Activated naive CD4-positive, alpha-beta T cell treated with anti-CD3 and anti-CD28 coated beads, Interleukin-2, amount 10 ng/mL, durations not matched to agents 7 days and 5 days (primary cell): Measurements from ENCODE around the gene PADI1.

Experiments used
- CTCF ChIA-PET: fragments of 350-600 bp; sonication (Branson Sonifier 250); formaldehyde crosslinking; loops from one replicate; lab custom pipeline; 2021; ENCODE audit warnings: antibody characterized with exemption; lab: Charles Lee
- DNase-seq: peaks from one replicate; pipeline ENCODE4 v3.0.0-alpha.2; 2020
- H3K27ac Mint-ChIP-seq: one replicate; pipeline ENCODE4 v1.8.0; 2021; ENCODE audit warnings: mild to moderate bottlenecking, moderate library complexity, mixed read lengths
- H3K27me3 Mint-ChIP-seq: one replicate; pipeline ENCODE4 v1.8.0; 2021; ENCODE audit warnings: mild to moderate bottlenecking, mixed read lengths
- H3K36me3 Mint-ChIP-seq: one replicate; pipeline ENCODE4 v1.8.0; 2021; ENCODE audit warnings: mixed read lengths
- H3K4me1 Mint-ChIP-seq: one replicate; pipeline ENCODE4 v1.8.0; 2021; ENCODE audit warnings: mixed read lengths
- H3K4me3 Mint-ChIP-seq: one replicate; pipeline ENCODE4 v1.8.0; 2021; ENCODE audit warnings: mild to moderate bottlenecking, moderate library complexity, mixed read lengths
- H3K9me3 Mint-ChIP-seq: one replicate; pipeline ENCODE4 v1.8.0; 2021; ENCODE audit warnings: mixed read lengths

The PADI1 gene

DNA sequence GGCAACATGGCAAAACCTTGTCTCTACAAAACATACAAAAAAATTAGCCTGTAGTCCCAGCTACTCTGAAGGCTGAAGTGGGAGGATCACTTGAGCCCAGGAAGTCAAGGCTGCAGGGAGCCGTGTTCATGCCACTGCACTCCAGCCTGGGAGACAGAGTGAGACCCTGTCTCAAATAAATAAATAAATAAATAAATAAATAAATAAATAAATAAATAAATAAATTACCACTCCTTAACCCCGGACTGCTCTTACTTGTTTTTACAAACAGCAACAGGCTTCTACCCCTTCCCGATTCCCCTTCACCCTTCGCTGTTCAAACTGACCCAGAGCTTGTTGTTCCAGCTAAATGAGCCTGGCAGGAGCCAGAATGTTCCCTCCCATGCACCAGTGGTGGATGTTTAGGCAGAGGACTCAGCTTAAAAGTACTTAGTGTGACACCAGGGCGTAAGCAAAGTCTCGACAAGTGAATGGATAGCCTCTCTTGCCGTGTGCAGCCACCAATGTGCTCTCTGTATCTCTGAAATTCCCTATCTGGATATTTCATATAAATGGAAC, 22.5 kb downstream of the PADI1 start:
- Mint-ChIP-seq H3K4me3 (no peak overlapping the region), H3K4me1 (no peaks in the 10 kb centered on the region), H3K27ac (no peak overlapping the region), H3K27me3 (peaks cover 25% of the 10 kb centered on the region), H3K36me3 (no peaks in the 10 kb centered on the region), H3K9me3 (no peaks in the 10 kb centered on the region)
- DNase-seq = no peak
- CTCF ChIA-PET = interaction anchor here (0.7 kb wide), 1 partner anchor 15 kb away, joined by 3 read pairs; no protein-coding TSS in a partner anchor

DNA sequence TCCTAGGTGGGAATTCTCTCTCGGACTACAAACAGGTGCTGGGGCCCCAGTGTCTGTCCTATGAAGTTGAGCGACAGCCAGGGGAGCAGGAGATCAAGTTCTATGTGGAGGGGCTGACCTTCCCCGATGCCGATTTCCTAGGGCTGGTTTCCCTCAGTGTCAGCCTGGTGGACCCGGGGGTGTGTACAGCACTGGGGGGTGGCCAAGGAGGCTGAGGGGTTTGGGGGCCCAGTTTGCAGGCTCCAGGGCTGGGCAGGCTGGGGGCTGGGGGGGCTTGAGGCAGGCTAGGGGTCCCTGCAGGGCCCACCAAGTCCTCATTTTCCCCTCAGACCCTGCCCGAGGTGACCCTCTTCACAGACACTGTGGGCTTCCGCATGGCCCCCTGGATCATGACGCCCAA, 23.7 kb downstream of the PADI1 start:
- no peak overlapping the region for H3K4me3 Mint-ChIP-seq
- H3K4me1 Mint-ChIP-seq = no peaks in the 10 kb centered on the region
- no peaks in the 10 kb centered on the region for H3K36me3 Mint-ChIP-seq
- H3K27ac Mint-ChIP-seq = no peak overlapping the region
- CTCF ChIA-PET = no interaction called here
- peaks cover 25% of the 10 kb centered on the region for H3K27me3 Mint-ChIP-seq
- DNase-seq = no peak
- no peaks in the 10 kb centered on the region for H3K9me3 Mint-ChIP-seq

DNA sequence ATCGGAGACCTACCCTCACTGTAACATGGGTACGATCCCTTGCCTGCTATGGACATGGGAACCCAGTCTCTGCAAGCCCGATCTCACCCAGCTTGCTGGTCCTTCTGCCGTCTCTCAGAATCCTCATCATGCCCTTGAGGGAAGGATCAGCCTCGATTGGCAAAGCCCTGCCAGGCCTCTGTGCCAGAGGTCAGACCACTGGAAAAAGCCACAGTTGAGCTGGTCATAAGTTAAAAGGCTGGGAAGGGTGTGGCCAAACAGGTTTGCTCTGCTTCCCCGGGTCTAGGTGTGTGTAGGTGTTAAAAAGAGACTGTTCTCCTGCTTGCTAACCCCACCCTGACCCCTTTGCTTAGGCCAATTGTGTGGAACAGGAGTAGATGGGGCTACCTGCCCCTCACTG, 24.5 kb downstream of the PADI1 start:
- DNase-seq = no peak
- H3K4me1 Mint-ChIP-seq = no peaks in the 10 kb centered on the region
- H3K4me3 Mint-ChIP-seq = no peak overlapping the region
- no peaks in the 10 kb centered on the region for H3K9me3 Mint-ChIP-seq
- peaks cover 22% of the 10 kb centered on the region for H3K27me3 Mint-ChIP-seq
- CTCF ChIA-PET = interaction anchor here (0.7 kb wide), 1 partner anchor 14 kb away, joined by 3 read pairs; no protein-coding TSS in a partner anchor
- H3K27ac Mint-ChIP-seq = no peak overlapping the region
- no peaks in the 10 kb centered on the region for H3K36me3 Mint-ChIP-seq

GRCh38 chr1:17230106-17230505, 25.2 kb downstream of the PADI1 start:
- Mint-ChIP-seq H3K27ac (no peak overlapping the region), H3K4me1 (no peaks in the 10 kb centered on the region), H3K4me3 (no peak overlapping the region), H3K27me3 (peaks cover 20% of the 10 kb centered on the region), H3K36me3 (no peaks in the 10 kb centered on the region), H3K9me3 (no peaks in the 10 kb centered on the region)
- no peak for DNase-seq
- CTCF ChIA-PET = no interaction called here

DNA sequence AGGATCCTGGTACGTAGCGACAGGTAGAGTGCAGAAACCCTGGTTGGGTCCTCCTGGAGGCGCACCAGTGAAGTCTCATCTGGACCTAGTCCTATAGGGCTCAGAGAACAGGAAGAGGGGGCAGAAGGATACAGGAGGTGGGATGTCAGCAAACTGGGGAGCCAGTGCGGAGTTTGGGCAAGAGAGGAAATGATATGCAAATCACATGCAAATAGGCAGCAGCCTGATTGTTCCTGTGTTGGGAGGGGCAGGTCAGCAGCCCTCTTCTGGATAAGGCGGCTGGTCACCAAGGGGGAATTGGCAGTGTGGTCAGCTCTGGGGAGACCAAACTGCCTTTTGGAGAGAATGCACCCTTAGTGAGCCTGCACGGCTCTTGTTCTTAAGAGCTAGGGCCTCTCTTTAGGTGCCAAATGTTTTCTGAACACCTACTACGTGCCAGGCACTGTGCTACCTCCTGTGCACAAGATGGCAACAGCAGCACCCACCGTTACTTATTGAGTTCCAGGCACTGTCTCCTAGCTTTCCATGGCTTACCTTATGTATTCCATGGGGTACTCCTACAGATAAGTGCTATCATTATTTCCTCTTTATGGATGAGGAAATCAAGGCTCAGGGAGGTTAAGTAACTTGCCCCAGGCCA, 25.9 kb downstream of the PADI1 start:
- H3K9me3 Mint-ChIP-seq = no peaks in the 10 kb centered on the region
- no peak overlapping the region for H3K4me3 Mint-ChIP-seq
- no peaks in the 10 kb centered on the region for H3K36me3 Mint-ChIP-seq
- H3K27me3 Mint-ChIP-seq = peaks cover 23% of the 10 kb centered on the region
- no peak overlapping the region for H3K27ac Mint-ChIP-seq
- H3K4me1 Mint-ChIP-seq = no peaks in the 10 kb centered on the region
- CTCF ChIA-PET = no interaction called here
- DNase-seq = no peak

- H3K9me3 Mint-ChIP-seq = no peaks in the 10 kb centered on the region
- CTCF ChIA-PET = interaction anchor here (8.0 kb wide), 1 partner anchor 109 kb away, joined by 148 read pairs; no protein-coding TSS in a partner anchor
- no peaks in the 10 kb centered on the region for H3K4me1 Mint-ChIP-seq
- no peak overlapping the region for H3K4me3 Mint-ChIP-seq
- no peak for DNase-seq
- H3K36me3 Mint-ChIP-seq = no peaks in the 10 kb centered on the region
- H3K27ac Mint-ChIP-seq = no peak overlapping the region
- peaks cover 29% of the 10 kb centered on the region for H3K27me3 Mint-ChIP-seq
Observed at GRCh38 chr1:17232759-17233661, 28.1 kb downstream of the PADI1 start.

DNA sequence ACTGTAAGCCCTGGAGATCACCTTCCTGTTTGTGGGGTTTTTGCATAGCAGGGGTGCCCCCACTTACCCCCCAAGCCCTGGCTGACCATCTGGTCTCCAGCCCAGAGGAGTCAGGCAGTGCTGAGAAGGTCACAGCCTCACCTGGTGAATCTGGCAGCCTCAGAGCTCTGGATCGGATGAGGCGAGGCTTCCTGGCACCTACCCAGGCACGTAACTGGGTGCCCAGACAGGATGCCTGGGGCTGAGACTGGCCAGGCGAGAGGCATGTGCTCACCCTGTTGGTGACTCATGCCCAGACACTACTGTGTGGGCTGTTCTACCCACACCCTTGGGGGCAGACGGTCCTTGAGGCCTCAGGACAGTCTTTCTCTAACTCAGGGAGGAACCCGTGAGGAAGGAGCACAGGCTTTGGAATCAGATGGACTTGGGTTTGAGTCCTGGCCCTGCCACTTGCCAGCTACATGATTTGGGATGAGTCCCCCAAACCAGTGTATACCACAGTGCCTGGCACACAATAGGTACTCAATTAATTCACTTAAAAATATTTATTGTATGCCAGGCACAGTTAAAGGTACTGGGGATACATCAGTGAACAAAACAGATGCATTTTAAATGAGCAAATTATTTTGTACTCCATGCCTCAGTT, 28.9 kb downstream of the PADI1 start:
- CTCF ChIA-PET = interaction anchor here (8.0 kb wide), 1 partner anchor 109 kb away, joined by 148 read pairs; no protein-coding TSS in a partner anchor
- peaks cover 29% of the 10 kb centered on the region for H3K27me3 Mint-ChIP-seq
- H3K4me1 Mint-ChIP-seq = no peaks in the 10 kb centered on the region
- no peak for DNase-seq
- H3K36me3 Mint-ChIP-seq = no peaks in the 10 kb centered on the region
- H3K9me3 Mint-ChIP-seq = no peaks in the 10 kb centered on the region
- H3K4me3 Mint-ChIP-seq = no peak overlapping the region
- H3K27ac Mint-ChIP-seq = no peak overlapping the region

- CTCF ChIA-PET = interaction anchor here (1.0 to 8.0 kb wide), 2 partner anchors 26 to 110 kb away, joined by 4 to 148 read pairs; no protein-coding TSS in a partner anchor
- Mint-ChIP-seq H3K4me3 (no peak overlapping the region), H3K27me3 (peaks cover 29% of the 10 kb centered on the region), H3K36me3 (no peaks in the 10 kb centered on the region), H3K27ac (no peak overlapping the region), H3K9me3 (no peaks in the 10 kb centered on the region), H3K4me1 (no peaks in the 10 kb centered on the region)
- no peak for DNase-seq
Observed at GRCh38 chr1:17234405-17234804, 29.5 kb downstream of the PADI1 start.

DNA sequence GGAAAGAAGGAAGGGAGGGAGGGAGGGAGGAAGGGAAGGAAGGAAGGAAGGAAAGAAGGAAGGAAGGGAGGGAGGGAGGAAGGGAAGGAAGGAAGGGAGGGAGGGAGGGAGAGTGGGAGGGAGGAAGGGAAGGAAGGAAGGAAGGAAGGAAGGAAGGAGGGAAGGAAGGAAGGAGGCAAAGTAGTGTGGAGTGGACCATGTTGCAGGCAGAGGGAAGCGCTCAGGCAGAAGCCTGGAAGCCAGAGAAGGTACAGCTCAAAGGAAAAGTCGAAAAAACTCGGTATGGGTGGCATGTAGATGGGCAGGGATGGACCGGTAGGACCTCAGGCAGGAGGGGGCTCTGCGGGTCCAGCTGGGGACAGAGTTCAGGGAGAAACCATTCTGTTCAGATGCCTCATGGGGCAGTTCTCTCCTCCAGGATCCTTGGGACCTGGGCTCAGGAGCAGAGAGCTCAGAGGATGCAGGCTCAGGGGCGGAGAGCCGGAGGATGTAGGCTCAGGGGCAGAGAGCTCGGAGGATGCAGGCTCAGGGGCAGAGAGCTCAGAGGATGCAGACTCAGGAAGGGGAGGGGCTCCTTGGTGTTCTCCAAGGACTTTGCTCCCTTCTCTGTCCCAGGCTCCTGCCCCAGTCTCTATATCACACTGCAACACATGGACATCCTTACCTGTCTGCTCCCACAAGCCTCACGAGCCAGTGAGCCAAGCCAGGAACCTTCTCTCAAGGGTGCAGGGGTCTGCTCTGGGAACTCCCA, 30.4 kb downstream of the PADI1 start:
- Mint-ChIP-seq H3K4me3 (no peak overlapping the region), H3K36me3 (no peaks in the 10 kb centered on the region), H3K27me3 (peaks cover 32% of the 10 kb centered on the region), H3K4me1 (no peaks in the 10 kb centered on the region), H3K27ac (no peak overlapping the region), H3K9me3 (no peaks in the 10 kb centered on the region)
- DNase-seq = no peak
- CTCF ChIA-PET = interaction anchor here (0.6 to 8.0 kb wide), 4 partner anchors 10 to 111 kb away, joined by 4 to 148 read pairs (median 6); no protein-coding TSS in a partner anchor

DNA sequence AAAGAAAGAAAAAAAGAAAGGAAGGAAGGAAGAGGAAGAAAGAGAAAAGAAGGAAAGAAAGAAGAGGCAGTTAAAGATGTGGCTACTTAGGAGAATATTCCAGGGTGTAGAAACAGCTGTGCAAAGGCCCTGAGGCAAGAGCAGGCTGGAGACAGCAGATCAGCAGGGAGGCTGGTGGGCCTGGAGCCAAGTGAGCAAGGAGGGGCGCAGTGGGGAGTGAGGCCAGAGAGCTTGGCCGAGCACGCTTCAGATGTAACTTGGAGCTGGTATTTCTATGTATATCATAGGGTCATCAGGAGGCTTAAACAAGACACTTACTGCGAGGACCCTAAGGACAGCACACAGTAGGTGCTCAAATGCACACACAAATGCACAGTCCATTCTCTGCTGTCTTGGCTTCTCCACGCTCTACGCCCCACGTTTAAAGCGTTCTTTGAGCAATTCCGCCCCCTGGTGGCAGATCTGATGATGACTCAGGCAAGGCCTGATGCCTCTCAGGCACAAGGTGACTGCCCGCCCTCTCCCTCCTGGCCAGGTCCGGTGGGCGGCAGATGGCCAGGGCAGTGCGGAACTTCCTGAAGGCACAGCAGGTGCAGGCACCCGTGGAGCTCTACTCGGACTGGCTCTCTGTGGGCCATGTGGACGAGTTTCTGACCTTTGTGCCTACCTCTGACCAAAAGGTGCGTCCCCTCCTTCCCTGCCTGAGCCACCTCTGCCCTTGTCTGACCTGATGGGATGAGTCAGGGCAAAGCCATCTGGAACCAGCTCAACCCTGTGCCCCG, 32.0 kb downstream of the PADI1 start:
- no peaks in the 10 kb centered on the region for H3K9me3 Mint-ChIP-seq
- H3K27ac Mint-ChIP-seq = no peak overlapping the region
- DNase-seq = peak; percentile 91
- no peaks in the 10 kb centered on the region for H3K36me3 Mint-ChIP-seq
- H3K27me3 Mint-ChIP-seq = peaks cover 28% of the 10 kb centered on the region
- no peaks in the 10 kb centered on the region for H3K4me1 Mint-ChIP-seq
- CTCF ChIA-PET = interaction anchor here (0.6 to 8.0 kb wide), 19 partner anchors 8 to 174 kb away, joined by 3 to 148 read pairs (median 4); partner anchors contain the start of genes PADI2 and PADI3
- H3K4me3 Mint-ChIP-seq = no peak overlapping the region

DNA sequence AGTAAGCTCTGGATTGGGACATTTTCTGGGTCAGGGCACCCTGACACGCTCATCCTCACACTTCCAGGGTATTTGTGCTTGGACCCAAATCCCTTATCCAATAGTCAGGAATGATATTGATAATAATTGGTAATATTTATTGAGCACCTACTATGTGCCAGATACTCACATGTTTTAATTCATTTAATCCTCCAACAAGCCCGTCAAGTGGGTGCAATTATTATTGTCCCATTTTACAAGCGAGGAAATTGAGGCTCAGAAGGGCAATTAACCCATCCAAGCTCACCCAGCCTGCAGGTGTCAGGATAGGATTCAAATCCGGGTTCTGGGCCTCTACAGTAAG, 32.6 kb downstream of the PADI1 start:
- DNase-seq = no peak
- peaks cover 28% of the 10 kb centered on the region for H3K27me3 Mint-ChIP-seq
- H3K27ac Mint-ChIP-seq = no peak overlapping the region
- no peak overlapping the region for H3K4me3 Mint-ChIP-seq
- no peaks in the 10 kb centered on the region for H3K4me1 Mint-ChIP-seq
- no peaks in the 10 kb centered on the region for H3K9me3 Mint-ChIP-seq
- CTCF ChIA-PET = interaction anchor here (0.8 to 8.0 kb wide), 11 partner anchors 8 to 177 kb away, joined by 3 to 148 read pairs (median 6); partner anchors contain the start of genes PADI2 and PADI3
- no peaks in the 10 kb centered on the region for H3K36me3 Mint-ChIP-seq

GRCh38 chr1:17239420-17239819, 34.5 kb downstream of the PADI1 start:
- H3K27me3 Mint-ChIP-seq = peaks cover 24% of the 10 kb centered on the region
- CTCF ChIA-PET = interaction anchor here (1.3 to 8.0 kb wide), 2 partner anchors 110 to 115 kb away, joined by 3 to 148 read pairs; no protein-coding TSS in a partner anchor
- no peaks in the 10 kb centered on the region for H3K36me3 Mint-ChIP-seq
- H3K27ac Mint-ChIP-seq = no peak overlapping the region
- DNase-seq = no peak
- no peak overlapping the region for H3K4me3 Mint-ChIP-seq
- H3K9me3 Mint-ChIP-seq = no peaks in the 10 kb centered on the region
- no peaks in the 10 kb centered on the region for H3K4me1 Mint-ChIP-seq
